Heart left ventricle (tissue), 16 donors: Measurements from ENCODE around the gene IVD. TPM values are rescaled to one million over a fixed set of nuclear protein-coding genes. Genes with fewer than 3 reads are reported as not detected.

Experiments used
- ATAC-seq, 4 donors: fragments of 200-7000 bp; cut with Tn5 transposase; one replicate each; pipeline ENCODE4 v1.9.1; 2020 to 2022; ENCODE audit warnings: moderate library complexity in 4 of 4, mild to moderate bottlenecking in 3 of 4, moderate number of reproducible peaks in 1 of 4
- DNase-seq, 5 donors: peaks; one replicate each; pipeline ENCODE4 v3.0.0-alpha.2; 2020
- H3K27ac ChIP-seq, 12 donors: fragments of 200-600 bp; sonication (generic) in 4 of 12; one replicate each; pipeline versions ENCODE4 v1.5.0 to v1.8.0; 2016 to 2022; ENCODE audit warnings: mild to moderate bottlenecking in 2 of 12
- H3K27me3 ChIP-seq, 9 donors: fragments of 200-600 bp; sonication (generic) in 2 of 9; one replicate each; pipeline versions ENCODE4 v1.5.1 to v1.8.0; 2016 to 2022; ENCODE audit warnings: mild to moderate bottlenecking in 3 of 9
- H3K36me3 ChIP-seq, 9 donors: fragments of 200-600 bp; sonication (generic) in 2 of 9; one replicate each; pipeline versions ENCODE4 v1.5.0 to v1.8.0; 2018 to 2022; ENCODE audit warnings: mild to moderate bottlenecking in 2 of 9
- H3K4me1 ChIP-seq, 12 donors: fragments of 200-600 bp; sonication (generic) in 4 of 12; one replicate each; pipeline versions ENCODE4 v1.5.0 to v1.8.0; 2016 to 2022; ENCODE audit warnings: mild to moderate bottlenecking in 3 of 12
- H3K4me3 ChIP-seq, 12 donors: fragments of 200-600 bp; sonication (generic) in 4 of 12; one replicate each; pipeline versions ENCODE4 v1.5.0 to v1.8.0; 2017 to 2022; ENCODE audit warnings: mild to moderate bottlenecking in 9 of 12, moderate library complexity in 4 of 12
- H3K9me3 ChIP-seq, 12 donors: fragments of 200-600 bp; sonication (generic) in 4 of 12; one replicate each; pipeline versions ENCODE4 v1.5.0 to v1.8.0; 2016 to 2022; ENCODE audit warnings: mild to moderate bottlenecking in 1 of 12
- POLR2A ChIP-seq, 2 donors: fragments of 450-650 bp; IDR thresholded peaks; one replicate each; pipeline ENCODE4 v1.6.1; 2017; ENCODE audit warnings: antibody characterized with exemption in 2 of 2, mild to moderate bottlenecking in 2 of 2, moderate library complexity in 2 of 2
- WGBS, 4 donors: extraction: QIAGEN DNeasy Blood & Tissue Kit in 2 of 4; methylation state at CpG; one replicate each; pipeline versions ENCODE4 v1.1.5 to v1.1.7; 2013 to 2018; 5-methylcytosine and 5-hydroxymethylcytosine counted together
- intact Hi-C, 10 donors: fragments of 100-400 bp; cut with DNase I; formaldehyde crosslinking; loops; one replicate each; pipeline versions ENCODE4 v1.11.1 to v1.14.2; 2022
- polyA plus RNA-seq, 2 donors: library from polyadenylated mRNA; stranded (reverse); fragments of 200-250 nt; gene quantifications; one replicate each; pipeline ENCODE4 v1.2.3, GENCODE V29; 2013
- total RNA-seq, 9 donors: library from RNA; depleted of rRNA in 2 of 9; stranded (reverse); fragments of >200 nt in 2 of 9; fragmentation: NEBNext Ultra II Directional in 3 of 9; extraction: Animal tissue kit (Norgen Biotek cat#: 25700) in 3 of 9; gene quantifications; one replicate each; pipeline versions ENCODE4 v1.1.0 to v1.2.4, GENCODE V29; 2016 to 2023
- TF ChIP-seq, protein P1 (sequence below), 12 donors: fragments of 200-600 bp; sonication (generic) in 4 of 12; IDR thresholded peaks; one replicate each; pipeline versions ENCODE4 v1.5.0 to v1.8.0; 2018 to 2022; ENCODE audit warnings: antibody characterized with exemption in 12 of 12, mild to moderate bottlenecking in 5 of 12
- donor health status: ischemic (EF 13 %, LVEDD 7.1; RV severe dilation, severe dysfunction).
- donor health status: healthy with polysubstance abuse.
- donor health status: DM: no; HTN: yes; CAD: no.
- donor health status: DM: no; HTN: no; CAD: no.
- donor health status: ischemic (EF 25% LVEDD 6.9; RV normal size, moderate dysfunction).
- donor health status: ischemic (EF 25% LVEDD 5.7; RV mildly dilated, moderate dysfunction).
- donor health status: healthy.
- donor health status: DM: yes; HTN: yes; CAD: no.
- donor health status: ischemic (EF 35%, LVEDD 5.7; RV mildly dilated, moderate dysfunction).
- donor health status: nonischemic (EF 11% LVEDD 7.7; RV severe dilation, severe dysfunction).
- donor health status: DM: yes; HTN: yes; CAD: no.
- donor health status: PGD.
- donor health status: ischemic (EF 29% LVEDD 5.4; RV normal size, mild dysfunction).
- donor health status: nonischemic (EF 23%, LVEDD 6.1; RV moderate dilation, normal function).

IVD gene
- total and polyA plus RNA-seq, 11 donors: 52.9 to 130 (median 95.1) TPM

DNA sequence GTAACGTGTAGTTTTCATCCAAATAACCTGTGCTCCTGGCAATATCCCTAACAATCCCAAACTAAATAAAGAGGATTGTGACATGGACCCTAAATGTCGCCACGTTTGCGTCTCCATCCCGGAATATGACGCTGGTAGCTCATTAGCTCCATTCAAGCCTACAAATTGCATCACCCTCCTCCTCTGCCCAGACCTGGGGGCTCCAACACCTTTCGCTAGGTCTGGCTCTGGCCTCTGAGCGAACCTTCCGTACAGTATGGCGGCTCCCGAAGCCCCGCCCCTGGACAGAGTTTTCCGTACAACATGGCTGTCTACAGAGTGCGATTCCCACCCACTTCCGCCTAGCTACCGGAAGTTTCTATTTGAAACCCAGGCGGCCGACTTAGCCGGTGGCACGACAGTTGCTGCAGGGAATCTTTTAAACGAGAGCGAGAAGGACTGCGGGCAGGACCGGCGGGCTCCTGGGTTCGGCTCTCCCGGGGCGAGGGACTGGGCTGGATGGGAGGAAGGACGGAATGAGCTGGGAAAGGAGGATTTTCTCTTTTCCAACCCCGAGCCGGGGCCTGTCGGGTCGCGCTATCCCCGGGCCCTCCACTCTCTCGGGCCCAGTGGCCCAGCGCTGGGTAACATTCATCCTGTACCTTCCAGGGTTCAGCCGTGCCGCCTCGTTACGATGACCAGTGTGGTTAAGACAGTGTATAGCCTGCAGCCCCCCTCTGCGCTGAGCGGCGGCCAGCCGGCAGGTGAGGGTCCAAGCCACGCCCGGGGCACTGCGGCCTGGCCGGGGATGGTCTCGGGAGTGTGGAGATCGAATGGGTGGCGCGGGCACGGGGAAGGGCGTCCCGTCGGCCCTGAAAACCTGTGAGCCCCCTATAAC is 22.8 kb upstream of the IVD start, which contains the start of gene KNSTRN:
Gene KNSTRN (plus strand): TSS at position 142 of the 877 bp plus-strand sequence. CDS start 115 bp downstream, at position 257.
- ATAC-seq (peak; percentile 96 to 99 (median 98)), DNase-seq (peak; percentile 90 to 94 (median 92))
- TF ChIP-seq, protein P1, sequence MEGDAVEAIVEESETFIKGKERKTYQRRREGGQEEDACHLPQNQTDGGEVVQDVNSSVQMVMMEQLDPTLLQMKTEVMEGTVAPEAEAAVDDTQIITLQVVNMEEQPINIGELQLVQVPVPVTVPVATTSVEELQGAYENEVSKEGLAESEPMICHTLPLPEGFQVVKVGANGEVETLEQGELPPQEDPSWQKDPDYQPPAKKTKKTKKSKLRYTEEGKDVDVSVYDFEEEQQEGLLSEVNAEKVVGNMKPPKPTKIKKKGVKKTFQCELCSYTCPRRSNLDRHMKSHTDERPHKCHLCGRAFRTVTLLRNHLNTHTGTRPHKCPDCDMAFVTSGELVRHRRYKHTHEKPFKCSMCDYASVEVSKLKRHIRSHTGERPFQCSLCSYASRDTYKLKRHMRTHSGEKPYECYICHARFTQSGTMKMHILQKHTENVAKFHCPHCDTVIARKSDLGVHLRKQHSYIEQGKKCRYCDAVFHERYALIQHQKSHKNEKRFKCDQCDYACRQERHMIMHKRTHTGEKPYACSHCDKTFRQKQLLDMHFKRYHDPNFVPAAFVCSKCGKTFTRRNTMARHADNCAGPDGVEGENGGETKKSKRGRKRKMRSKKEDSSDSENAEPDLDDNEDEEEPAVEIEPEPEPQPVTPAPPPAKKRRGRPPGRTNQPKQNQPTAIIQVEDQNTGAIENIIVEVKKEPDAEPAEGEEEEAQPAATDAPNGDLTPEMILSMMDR (IDR thresholded peaks at IDR 0.05): no peak
- peak in 1 of 2 donors; percentile 34 for TF ChIP-seq POLR2A (IDR thresholded peaks at IDR 0.05)
- peaks cover 0 to 17% (median 13%) of the 10 kb centered on the region in 9 donors for H3K36me3 ChIP-seq
- peak within 1 kb of the TSS in 7 of 12 donors; percentile 30 to 65 (median 48) for H3K27ac ChIP-seq
- no peaks in the 10 kb centered on the region for H3K9me3 ChIP-seq
- H3K4me3 ChIP-seq: peak within 1 kb of the TSS; percentile 64 to 96 (median 80)
- no peaks in the 10 kb centered on the region for H3K27me3 ChIP-seq
- 3 to 5% (median 4%) methylated on average over 48 to 57 of the region's 57 CpGs for WGBS, 4 donors
- intact Hi-C loops: loop anchor here in 1 of 10 donors (2.0 kb wide), 1 partner anchor 22 kb away; the partner anchor contains the start of gene IVD
- H3K4me1 ChIP-seq: peaks cover 0 to 31% (median 12%) of the 10 kb centered on the region in 12 donors

DNA sequence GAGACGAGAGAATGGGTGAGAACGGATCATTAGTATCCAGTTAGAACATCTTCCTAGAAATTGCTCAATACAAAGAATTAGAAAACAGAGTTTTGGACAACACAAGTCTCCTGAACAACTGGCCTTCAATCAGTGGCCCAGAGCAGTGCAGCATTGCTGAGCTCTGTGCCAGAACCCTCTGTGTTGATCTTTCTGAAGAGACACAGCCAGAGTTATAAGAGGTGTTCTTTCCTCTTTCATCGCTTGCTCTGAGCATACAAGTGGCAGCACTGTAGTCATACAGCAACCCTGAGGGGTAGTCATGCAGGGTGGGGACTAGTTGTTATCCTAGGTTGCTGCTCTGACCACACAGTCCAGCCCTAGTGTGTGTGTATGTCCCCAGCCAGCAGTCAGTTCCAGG is 19.1 kb upstream of the IVD start:
- Histone ChIP-seq H3K9me3 (no peaks in the 10 kb centered on the region), H3K27ac (no peak overlapping the region), H3K4me3 (no peak overlapping the region), H3K4me1 (peaks cover 0 to 28% (median 10%) of the 10 kb centered on the region in 12 donors), H3K36me3 (peaks cover 0 to 45% (median 37%) of the 10 kb centered on the region in 9 donors), H3K27me3 (no peaks in the 10 kb centered on the region)
- intact Hi-C loops: no loop called here
- ATAC-seq (no peak), DNase-seq (no peak)
- no peak for TF ChIP-seq POLR2A (IDR thresholded peaks at IDR 0.05)
- TF ChIP-seq, protein P1 (IDR thresholded peaks at IDR 0.05): no peak
- 96 to 98% (median 97%) methylated on average over 3 of the region's 3 CpGs for WGBS, 4 donors

DNA sequence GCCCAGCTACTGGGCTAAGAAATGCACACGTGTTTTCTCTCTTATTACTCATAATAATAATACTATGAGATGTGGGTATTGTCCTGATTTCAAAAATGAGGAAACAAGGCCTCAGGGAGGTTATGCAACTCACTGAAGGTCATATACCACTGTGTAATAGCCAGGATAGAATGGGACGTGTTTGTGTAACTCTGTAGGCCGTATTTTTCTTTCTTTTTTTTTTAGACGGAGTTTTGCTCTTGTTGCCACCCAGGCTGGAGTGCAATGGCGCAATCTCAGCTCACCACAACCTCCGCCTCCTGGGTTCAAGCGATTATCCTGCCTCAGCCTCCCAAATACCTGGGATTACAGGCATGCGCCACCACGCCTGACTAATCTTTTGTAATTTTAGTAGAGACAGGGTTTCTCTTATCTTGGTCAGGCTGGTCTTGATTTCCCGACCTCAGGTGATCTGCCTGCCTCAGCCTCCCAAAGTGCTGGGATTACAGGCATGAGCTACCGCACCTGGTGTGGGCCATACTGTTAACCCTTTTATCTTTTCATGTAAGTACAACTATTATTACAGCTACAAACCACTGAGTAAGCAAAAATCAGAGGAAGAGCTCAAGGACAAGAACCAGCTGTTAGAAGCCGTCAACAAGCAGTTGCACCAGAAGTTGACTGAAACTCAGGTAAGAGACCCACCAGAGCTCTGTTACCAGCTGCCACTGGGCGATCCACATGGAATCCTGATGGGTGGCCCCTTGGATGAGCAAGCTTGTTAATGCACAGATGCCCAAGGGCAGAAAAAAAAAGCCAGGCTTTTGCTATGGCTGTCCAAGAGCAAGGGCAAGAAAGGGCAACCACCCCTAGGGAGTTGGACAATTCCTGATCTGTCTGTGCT is 16.4 kb upstream of the IVD start:
- Histone ChIP-seq H3K27ac (peak overlapping the region in 1 of 12 donors; percentile 63), H3K4me3 (no peak overlapping the region), H3K27me3 (no peaks in the 10 kb centered on the region), H3K4me1 (peaks cover 0 to 18% (median 0%) of the 10 kb centered on the region in 12 donors), H3K9me3 (no peaks in the 10 kb centered on the region), H3K36me3 (peaks cover 0 to 72% (median 63%) of the 10 kb centered on the region in 9 donors)
- no peak for TF ChIP-seq POLR2A (IDR thresholded peaks at IDR 0.05)
- TF ChIP-seq, protein P1 (IDR thresholded peaks at IDR 0.05): no peak
- intact Hi-C loops: no loop called here
- peak in 3 of 4 donors; percentile 53 to 70 (median 59) for ATAC-seq
- DNase-seq: no peak
- WGBS, 4 donors: 84 to 94% (median 91%) methylated on average over 13 of the region's 13 CpGs
